IPS DF 6.9 (cell line): ENCODE results near the gene NPC1L1.
"Not testable (repeated sequence)": the region's sequence is repeated elsewhere in the genome, so short reads cannot be mapped to it uniquely, and the experiment has no call there.

Experiments
- DNase-seq: peaks from one replicate; pipeline ENCODE4 v3.0.0-alpha.2; 2013; ENCODE audit warnings: low read depth, low spot score
- H3K27ac ChIP-seq: one replicate; pipeline ENCODE4 v1.5.1; 2013; ENCODE audit warnings: low read length, control low read depth
- H3K27me3 ChIP-seq: 2 replicates; pipeline ENCODE4 v1.6.1; 2013; ENCODE audit warnings: mild to moderate bottlenecking, low read length; ENCODE audit not compliant: control insufficient read depth, insufficient read depth
- H3K36me3 ChIP-seq: 2 replicates; pipeline ENCODE4 v1.6.1; 2013; ENCODE audit warnings: low read length; ENCODE audit not compliant: control insufficient read depth, insufficient read depth
- H3K4me1 ChIP-seq: 2 replicates; pipeline ENCODE4 v1.6.1; 2013; ENCODE audit warnings: low read length; ENCODE audit not compliant: control insufficient read depth, insufficient read depth
- H3K4me3 ChIP-seq: 2 replicates; pipeline ENCODE4 v1.5.1; 2013; ENCODE audit warnings: mild to moderate bottlenecking, low read length
- H3K9me3 ChIP-seq: 2 replicates; pipeline ENCODE4 v1.6.1; 2013; ENCODE audit warnings: low read length, inconsistent platforms; ENCODE audit not compliant: control insufficient read depth, insufficient read depth
- WGBS: extraction: QIAGEN DNeasy Blood & Tissue Kit; methylation state at CpG from one replicate; pipeline ENCODE4 v1.1.7; 2013; ENCODE audit warnings: mixed read lengths, missing lambda C conversion rate; ENCODE audit not compliant: insufficient read length, insufficient coverage; 5-methylcytosine and 5-hydroxymethylcytosine counted together

Gene NPC1L1

DNA sequence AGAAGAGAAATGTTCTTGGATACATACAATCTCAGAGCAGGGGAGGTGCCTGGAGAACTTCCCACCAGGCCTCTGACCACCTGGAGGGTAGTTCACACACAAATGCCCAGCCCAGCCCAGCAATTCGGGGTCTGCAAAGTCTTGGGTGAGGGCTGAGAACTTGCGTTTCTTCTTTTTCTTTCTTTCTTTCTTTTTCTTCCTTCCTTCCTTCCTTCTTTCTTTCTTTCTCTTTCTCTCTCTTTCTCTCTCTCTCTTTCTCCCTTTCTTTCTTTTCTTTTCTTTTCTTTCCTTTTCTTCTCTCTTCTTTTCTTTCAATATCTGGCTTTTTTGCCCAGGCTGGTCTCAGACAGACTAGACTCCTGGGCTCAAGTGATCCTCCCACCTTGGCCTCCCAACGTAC lies 22.4 kb downstream of the NPC1L1 start:
- no peaks in the 10 kb centered on the region for H3K9me3 ChIP-seq
- H3K36me3 ChIP-seq: no peaks in the 10 kb centered on the region
- H3K4me1 ChIP-seq: no peaks in the 10 kb centered on the region
- H3K4me3 ChIP-seq: no peak overlapping the region
- no peaks in the 10 kb centered on the region for H3K27me3 ChIP-seq
- H3K27ac ChIP-seq: no peak overlapping the region
- no CpG with 5 or more reads among the region's 3 CpGs for WGBS
- no peak for DNase-seq

GRCh38 chr7:44517175-44517574 lies 24.0 kb downstream of the NPC1L1 start:
- H3K36me3 ChIP-seq: no peaks in the 10 kb centered on the region

DNA sequence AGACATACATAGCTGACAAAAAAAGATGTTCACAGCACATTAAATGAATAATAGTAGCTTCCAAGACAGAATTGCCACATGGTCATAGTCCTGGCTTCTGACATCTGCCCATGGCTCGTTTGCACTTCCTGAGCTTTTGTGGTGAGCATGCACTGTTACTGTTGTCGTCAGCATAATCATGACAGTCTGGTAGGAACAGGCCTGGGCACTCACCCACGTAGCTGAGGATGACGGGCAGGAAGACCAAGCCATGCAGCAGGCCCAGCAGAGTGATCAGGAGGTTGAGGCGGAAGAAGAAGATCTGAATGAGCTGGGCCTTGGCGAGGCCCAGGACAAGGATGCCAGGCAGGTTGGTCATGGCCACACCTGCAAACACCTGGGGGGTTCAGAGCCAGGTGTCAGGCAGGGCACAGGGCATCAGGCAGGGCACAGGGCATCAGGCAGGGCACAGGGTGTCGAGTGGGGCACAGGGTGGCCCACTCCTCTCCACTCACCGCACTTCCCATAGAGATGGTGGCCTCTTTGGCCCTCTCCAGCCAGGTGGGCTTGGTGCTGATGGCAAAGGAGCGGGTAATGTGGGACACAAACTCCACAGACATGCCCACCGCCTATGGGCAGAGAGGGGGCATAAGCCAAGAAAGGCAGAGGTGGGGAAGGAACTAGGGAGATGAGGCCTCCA lies 25.4 kb downstream of the NPC1L1 start:
- WGBS: no CpG with 5 or more reads among the region's 10 CpGs
- Histone ChIP-seq H3K9me3 (no peaks in the 10 kb centered on the region), H3K4me1 (no peaks in the 10 kb centered on the region), H3K4me3 (no peak overlapping the region), H3K27ac (no peak overlapping the region), H3K36me3 (no peaks in the 10 kb centered on the region), H3K27me3 (no peaks in the 10 kb centered on the region)
- DNase-seq: no peak

More at GRCh38 chr7:44517175-44517574, 24.0 kb downstream of the NPC1L1 start:
- no peaks in the 10 kb centered on the region for H3K27me3 ChIP-seq
- no peak for DNase-seq
- no peaks in the 10 kb centered on the region for H3K4me1 ChIP-seq
- WGBS: no CpG with 5 or more reads among the region's 8 CpGs
- H3K4me3 ChIP-seq: no peak overlapping the region
- H3K9me3 ChIP-seq: no peaks in the 10 kb centered on the region
- no peak overlapping the region for H3K27ac ChIP-seq

- Histone ChIP-seq H3K4me1 (no peaks in the 10 kb centered on the region), H3K27ac (no peak overlapping the region), H3K36me3 (no peaks in the 10 kb centered on the region), H3K9me3 (no peaks in the 10 kb centered on the region), H3K4me3 (no peak overlapping the region), H3K27me3 (no peaks in the 10 kb centered on the region)
- no peak for DNase-seq
- no CpG with 5 or more reads among the region's 7 CpGs for WGBS
Measured at GRCh38 chr7:44512736-44513135, 28.4 kb downstream of the NPC1L1 start.

GRCh38 chr7:44511863-44512468 lies 29.2 kb downstream of the NPC1L1 start:
- WGBS: no CpG with 5 or more reads among the region's 4 CpGs
- no peak overlapping the region for H3K27ac ChIP-seq
- H3K9me3 ChIP-seq: no peaks in the 10 kb centered on the region
- no peaks in the 10 kb centered on the region for H3K36me3 ChIP-seq
- no peaks in the 10 kb centered on the region for H3K27me3 ChIP-seq
- H3K4me1 ChIP-seq: no peaks in the 10 kb centered on the region
- DNase-seq: no peak
- no peak overlapping the region for H3K4me3 ChIP-seq

- DNase-seq: no peak
- Histone ChIP-seq H3K27me3 (no peaks in the 10 kb centered on the region), H3K4me3 (no peak overlapping the region), H3K9me3 (no peaks in the 10 kb centered on the region), H3K27ac (no peak overlapping the region), H3K4me1 (no peaks in the 10 kb centered on the region), H3K36me3 (no peaks in the 10 kb centered on the region)
- WGBS: no CpG with 5 or more reads among the region's 1 CpG
Measured at GRCh38 chr7:44511236-44511635, 29.9 kb downstream of the NPC1L1 start.

- H3K27ac ChIP-seq: no peak overlapping the region
- H3K27me3 ChIP-seq: no peaks in the 10 kb centered on the region
- H3K4me1 ChIP-seq: no peaks in the 10 kb centered on the region
- H3K36me3 ChIP-seq: no peaks in the 10 kb centered on the region
- no peaks in the 10 kb centered on the region for H3K9me3 ChIP-seq
- no CpG with 5 or more reads among the region's 2 CpGs for WGBS
- H3K4me3 ChIP-seq: no peak overlapping the region
- no peak for DNase-seq
Measured at GRCh38 chr7:44508328-44509030, 32.7 kb downstream of the NPC1L1 start.

GRCh38 chr7:44506592-44507288 lies 34.4 kb downstream of the NPC1L1 start:
- WGBS: no CpG with 5 or more reads among the region's 3 CpGs
- not testable (repeated sequence) for H3K27ac ChIP-seq

DNA sequence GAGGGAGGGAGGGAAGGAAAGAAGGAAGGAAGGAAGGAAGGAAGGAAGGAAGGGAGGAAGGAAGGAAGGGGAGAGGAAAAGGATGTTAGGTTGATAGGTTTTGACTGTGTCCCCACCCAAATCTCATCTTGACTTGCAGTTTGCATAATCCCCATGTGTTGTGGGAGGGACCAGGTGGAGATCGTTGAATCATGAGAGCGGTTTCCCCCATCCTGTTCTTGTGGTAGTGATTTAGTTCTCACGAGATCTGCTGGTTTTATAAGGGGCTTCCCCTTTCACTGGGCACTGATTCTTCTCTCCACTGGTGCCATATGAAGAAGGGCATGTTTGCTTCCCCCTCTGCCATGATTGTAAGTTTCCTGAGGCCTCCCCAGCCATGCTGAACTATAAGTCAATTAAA lies 35.5 kb downstream of the NPC1L1 start:
- no CpG with 5 or more reads among the region's 3 CpGs for WGBS
- no peak overlapping the region for H3K4me3 ChIP-seq
- no peak for DNase-seq
- no peaks in the 10 kb centered on the region for H3K9me3 ChIP-seq
- no peak overlapping the region for H3K27ac ChIP-seq
- H3K36me3 ChIP-seq: no peaks in the 10 kb centered on the region
- H3K4me1 ChIP-seq: no peaks in the 10 kb centered on the region
- H3K27me3 ChIP-seq: no peaks in the 10 kb centered on the region

More at GRCh38 chr7:44506592-44507288, 34.4 kb downstream of the NPC1L1 start:
- not testable (repeated sequence) for H3K4me3 ChIP-seq, H3K9me3 ChIP-seq, H3K36me3 ChIP-seq, H3K4me1 ChIP-seq, H3K27me3 ChIP-seq, DNase-seq

DNA sequence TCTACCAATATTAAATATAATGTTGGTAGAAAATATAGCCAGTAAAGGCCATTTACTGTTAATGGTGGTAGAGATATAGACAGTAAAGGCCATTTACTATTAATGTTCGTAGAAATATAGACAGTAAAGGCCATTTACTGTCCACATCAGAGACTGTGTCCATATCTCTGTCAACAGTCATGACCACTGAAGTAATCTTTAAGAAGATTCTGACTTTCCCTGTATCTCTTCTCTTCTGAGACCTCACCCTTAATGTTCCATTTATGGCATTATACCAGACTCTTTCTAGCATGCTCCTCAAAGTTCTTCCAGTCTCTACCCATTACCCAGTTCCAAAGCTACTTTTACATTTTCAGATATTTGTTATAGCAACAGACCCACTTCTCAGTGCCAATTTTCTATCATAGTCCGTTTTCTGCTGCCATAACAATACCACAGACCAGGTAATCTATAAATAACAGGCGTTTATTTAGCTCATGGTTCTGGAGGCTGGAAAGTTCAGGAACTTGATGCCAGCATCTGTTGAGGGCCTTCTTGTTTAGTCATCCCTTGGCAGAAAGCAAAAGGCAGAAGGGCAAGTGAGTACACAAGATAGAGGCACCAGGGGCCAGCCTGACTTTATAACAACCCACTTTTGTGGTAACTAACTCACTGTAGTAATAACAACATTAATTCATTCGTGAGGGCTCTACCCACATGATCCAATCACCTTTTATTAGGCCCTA lies 42.7 kb downstream of the NPC1L1 start:
- no peak for DNase-seq

More for the DNA sequence above, 42.7 kb downstream of the NPC1L1 start:
- Histone ChIP-seq H3K4me3 (no peak overlapping the region), H3K36me3 (no peaks in the 10 kb centered on the region), H3K27me3 (no peaks in the 10 kb centered on the region), H3K27ac (no peak overlapping the region), H3K4me1 (no peaks in the 10 kb centered on the region), H3K9me3 (no peaks in the 10 kb centered on the region)
- WGBS: no CpG with 5 or more reads among the region's 4 CpGs
